Heart right ventricle (tissue), 16 donors: ENCODE results near the gene PNP. TPM values are rescaled to one million over a fixed set of nuclear protein-coding genes. Genes with fewer than 3 reads are reported as not detected.
"Not testable (repeated sequence)": the region's sequence is repeated elsewhere in the genome, so short reads cannot be mapped to it uniquely, and the experiment has no call there.

Source experiments
- ATAC-seq, 8 donors: fragments of 200-7000 bp; cut with Tn5 transposase; one replicate each; pipeline ENCODE4 v1.9.1; 2020; ENCODE audit warnings: mild to moderate bottlenecking in 8 of 8, moderate library complexity in 8 of 8, moderate number of reproducible peaks in 1 of 8
- DNase-seq, 2 donors: peaks; one replicate each; pipeline ENCODE4 v3.0.0-alpha.2; 2020
- H3K27ac ChIP-seq, 10 donors: fragments of 200-600 bp; sonication (generic) in 2 of 10; one replicate each; pipeline versions ENCODE4 v1.5.0 to v1.8.0; 2020 to 2022; ENCODE audit warnings: mild to moderate bottlenecking in 3 of 10
- H3K27me3 ChIP-seq, 7 donors: fragments of 200-600 bp; one replicate each; pipeline ENCODE4 v1.8.0; 2021 to 2022; ENCODE audit warnings: mild to moderate bottlenecking in 2 of 7
- H3K36me3 ChIP-seq, 9 donors: fragments of 200-600 bp; sonication (generic) in 1 of 9; one replicate each; pipeline versions ENCODE4 v1.5.0 to v1.8.0; 2020 to 2022; ENCODE audit warnings: mild to moderate bottlenecking in 2 of 9
- H3K4me1 ChIP-seq, 9 donors: fragments of 200-600 bp; sonication (generic) in 1 of 9; one replicate each; pipeline versions ENCODE4 v1.5.0 to v1.8.0; 2020 to 2022; ENCODE audit warnings: mild to moderate bottlenecking in 4 of 9
- H3K4me3 ChIP-seq, 10 donors: fragments of 200-600 bp; sonication (generic) in 2 of 10; one replicate each; pipeline versions ENCODE4 v1.5.0 to v1.8.0; 2020 to 2022; ENCODE audit warnings: mild to moderate bottlenecking in 7 of 10, moderate library complexity in 2 of 10
- H3K9me3 ChIP-seq, 11 donors: fragments of 200-600 bp in 10 of 11; sonication (generic) in 2 of 11; one replicate each; pipeline versions ENCODE4 v1.5.0 to v1.8.0; 2013 to 2022; ENCODE audit warnings: mild to moderate bottlenecking in 2 of 11, control low read depth in 1 of 11, moderate library complexity in 1 of 11
- CTCF ChIP-seq, 9 donors: fragments of 200-600 bp; sonication (generic) in 2 of 9; IDR thresholded peaks; one replicate each; pipeline versions ENCODE4 v1.5.0 to v1.8.0; 2021 to 2022; ENCODE audit warnings: antibody characterized with exemption in 9 of 9, mild to moderate bottlenecking in 5 of 9, moderate library complexity in 1 of 9
- WGBS, 2 donors: extraction: QIAGEN DNeasy Blood & Tissue Kit; methylation state at CpG; one replicate each; pipeline ENCODE4 v1.1.7; 2013; ENCODE audit warnings: inconsistent platforms in 1 of 2; 5-methylcytosine and 5-hydroxymethylcytosine counted together
- intact Hi-C, 10 donors: fragments of 100-400 bp; cut with DNase I; formaldehyde crosslinking; loops; one replicate each; pipeline versions ENCODE4 v1.11.1 to v1.14.2; 2022
- polyA plus RNA-seq, 2 donors: library from polyadenylated mRNA; stranded (reverse); fragments of 200-250 nt; gene quantifications; one replicate each; pipeline ENCODE4 v1.2.3, GENCODE V29; 2013
- total RNA-seq, 10 donors: library from RNA; stranded (reverse); fragmentation: NEBNext Ultra II Directional in 3 of 10; extraction: Animal tissue kit (Norgen Biotek cat#: 25700) in 3 of 10; gene quantifications; one replicate each; pipeline versions ENCODE4 v1.2.1 to v1.2.4, GENCODE V29; 2021 to 2023
- donor health status: Arrhythmogenic right ventricular cardiomyopathy.
- donor health status: ischemic (EF 13 %, LVEDD 7.1; RV severe dilation, severe dysfunction).
- donor health status: healthy with polysubstance abuse.
- donor health status: DM: no; HTN: yes; CAD: no.
- donor health status: DM: no; HTN: no; CAD: no.
- donor health status: ischemic (EF 25% LVEDD 6.9; RV normal size, moderate dysfunction).
- donor health status: ischemic (EF 25% LVEDD 5.7; RV mildly dilated, moderate dysfunction).
- donor health status: healthy.
- donor health status: DM: yes; HTN: yes; CAD: no.
- donor health status: Ischemic cardiomyopathy.
- donor health status: ischemic (EF 35%, LVEDD 5.7; RV mildly dilated, moderate dysfunction).
- donor health status: nonischemic (EF 11% LVEDD 7.7; RV severe dilation, severe dysfunction).
- donor health status: DM: yes; HTN: yes; CAD: no.
- donor health status: PGD.
- donor health status: ischemic (EF 29% LVEDD 5.4; RV normal size, mild dysfunction).
- donor health status: nonischemic (EF 23%, LVEDD 6.1; RV moderate dilation, normal function).

PNP gene
- total and polyA plus RNA-seq, 12 donors, result 5.0 to 33.7 (median 8.6) TPM

GRCh38 chr14:20441461-20441860 lies 27.7 kb upstream of the PNP start:
- Histone ChIP-seq H3K4me3 (no peak overlapping the region), H3K27ac (no peak overlapping the region), H3K9me3 (no peaks in the 10 kb centered on the region), H3K36me3 (peaks cover 0 to 20% (median 7%) of the 10 kb centered on the region in 9 donors), H3K4me1 (peaks cover 0 to 15% (median 0%) of the 10 kb centered on the region in 9 donors), H3K27me3 (no peaks in the 10 kb centered on the region)
- 82 to 87% methylated on average over 2 of the region's 2 CpGs for WGBS, 2 donors
- ATAC-seq (no peak), DNase-seq (no peak)
- intact Hi-C loops, result no loop called here
- TF ChIP-seq CTCF (IDR thresholded peaks at IDR 0.05), result no peak

- peaks cover 0 to 15% (median 0%) of the 10 kb centered on the region in 9 donors for H3K4me1 ChIP-seq
- DNase-seq, H3K27ac ChIP-seq, ATAC-seq, H3K27me3 ChIP-seq, H3K9me3 ChIP-seq, H3K4me3 ChIP-seq, intact Hi-C loops: not testable (repeated sequence)
- peaks cover 0 to 42% (median 27%) of the 10 kb centered on the region in 9 donors for H3K36me3 ChIP-seq
- 97 to 99% methylated on average over 2 of the region's 4 CpGs for WGBS, 2 donors
These were observed 25.6 kb upstream of the PNP start for GRCh38 chr14:20443650-20444049.

- DNase-seq (no peak), ATAC-seq (no peak)
- no peak overlapping the region for H3K27ac ChIP-seq
- H3K9me3 ChIP-seq, result no peaks in the 10 kb centered on the region
- no peak for TF ChIP-seq CTCF (IDR thresholded peaks at IDR 0.05)
- intact Hi-C loops, result no loop called here
- WGBS, 2 donors, result 97 to 99% methylated on average over 5 of the region's 5 CpGs
- peaks cover 0 to 75% (median 55%) of the 10 kb centered on the region in 9 donors for H3K36me3 ChIP-seq
- peaks cover 0 to 2% (median 0%) of the 10 kb centered on the region in 9 donors for H3K4me1 ChIP-seq
- H3K27me3 ChIP-seq, result no peaks in the 10 kb centered on the region
- no peak overlapping the region for H3K4me3 ChIP-seq
These were observed 22.3 kb upstream of the PNP start for GRCh38 chr14:20446889-20447288.

- intact Hi-C loops, result loop anchor here in 5 of 10 donors (2.0 to 10.0 kb wide), 4 partner anchors 36 to 154 kb away; partner anchors contain the start of genes PARP2 (in 2 of the 5) and TEP1 (in 1 of the 5)
- not testable (repeated sequence) for H3K4me3 ChIP-seq, H3K27ac ChIP-seq, ATAC-seq, H3K27me3 ChIP-seq, DNase-seq, H3K9me3 ChIP-seq
- WGBS, 2 donors, result 94 to 95% methylated on average over 8 of the region's 8 CpGs
- H3K4me1 ChIP-seq, result peaks cover 0 to 43% (median 29%) of the 10 kb centered on the region in 9 donors
- H3K36me3 ChIP-seq, result peaks cover 0 to 66% (median 54%) of the 10 kb centered on the region in 9 donors
These were observed 16.4 kb upstream of the PNP start for GRCh38 chr14:20452831-20453230.

- Histone ChIP-seq H3K9me3 (no peaks in the 10 kb centered on the region), H3K4me3 (peak within 1 kb of the TSS; percentile 66 to 98 (median 74)), H3K27me3 (no peaks in the 10 kb centered on the region), H3K36me3 (peaks cover 0 to 66% (median 50%) of the 10 kb centered on the region in 9 donors), H3K27ac (peak within 1 kb of the TSS; percentile 83 to 97 (median 91)), H3K4me1 (peaks cover 0 to 62% (median 33%) of the 10 kb centered on the region in 9 donors)
- no peak for TF ChIP-seq CTCF (IDR thresholded peaks at IDR 0.05)
- WGBS, 2 donors, result 0% methylated on average over 56 of the region's 56 CpGs
- ATAC-seq (peak; percentile 96 to 99 (median 97)), DNase-seq (peak; percentile 96 to 99)
- intact Hi-C loops, result loop anchor here in 7 of 10 donors (1.0 to 10.0 kb wide), 7 partner anchors 37 to 158 kb away; partner anchors contain the start of genes PARP2 (in 4 of the 7) and TEP1 (in 2 of the 7)
These were observed 14.5 kb upstream of the PNP start, which contains the start of the genes APEX1 and OSGEP for GRCh38 chr14:20454516-20455354. Gene APEX1, plus strand, starts transcription at chr14:20455226. Its CDS starts 420 bp downstream, at chr14:20455646. Gene OSGEP, minus strand, starts transcription at chr14:20454812. Its CDS starts 129 bp downstream, at chr14:20454683.
